Heart right ventricle (tissue), 16 donors: ENCODE data around the gene FHL3. TPM values are rescaled to one million over a fixed set of nuclear protein-coding genes. Genes with fewer than 3 reads are reported as not detected.
A peak's percentile ranks its signal among the peaks of the same experiment; 100 is the strongest.

ENCODE experiments used
- ATAC-seq, 8 donors: fragments of 200-7000 bp; cut with Tn5 transposase; one replicate each; pipeline ENCODE4 v1.9.1; 2020; ENCODE audit warnings: mild to moderate bottlenecking in 8 of 8, moderate library complexity in 8 of 8, moderate number of reproducible peaks in 1 of 8
- DNase-seq, 2 donors: peaks; one replicate each; pipeline ENCODE4 v3.0.0-alpha.2; 2020
- H3K27ac ChIP-seq, 10 donors: fragments of 200-600 bp; sonication (generic) in 2 of 10; one replicate each; pipeline versions ENCODE4 v1.5.0 to v1.8.0; 2020 to 2022; ENCODE audit warnings: mild to moderate bottlenecking in 3 of 10
- H3K27me3 ChIP-seq, 7 donors: fragments of 200-600 bp; one replicate each; pipeline ENCODE4 v1.8.0; 2021 to 2022; ENCODE audit warnings: mild to moderate bottlenecking in 2 of 7
- H3K36me3 ChIP-seq, 9 donors: fragments of 200-600 bp; sonication (generic) in 1 of 9; one replicate each; pipeline versions ENCODE4 v1.5.0 to v1.8.0; 2020 to 2022; ENCODE audit warnings: mild to moderate bottlenecking in 2 of 9
- H3K4me1 ChIP-seq, 9 donors: fragments of 200-600 bp; sonication (generic) in 1 of 9; one replicate each; pipeline versions ENCODE4 v1.5.0 to v1.8.0; 2020 to 2022; ENCODE audit warnings: mild to moderate bottlenecking in 4 of 9
- H3K4me3 ChIP-seq, 10 donors: fragments of 200-600 bp; sonication (generic) in 2 of 10; one replicate each; pipeline versions ENCODE4 v1.5.0 to v1.8.0; 2020 to 2022; ENCODE audit warnings: mild to moderate bottlenecking in 7 of 10, moderate library complexity in 2 of 10
- H3K9me3 ChIP-seq, 11 donors: fragments of 200-600 bp in 10 of 11; sonication (generic) in 2 of 11; one replicate each; pipeline versions ENCODE4 v1.5.0 to v1.8.0; 2013 to 2022; ENCODE audit warnings: mild to moderate bottlenecking in 2 of 11, control low read depth in 1 of 11, moderate library complexity in 1 of 11
- WGBS, 2 donors: extraction: QIAGEN DNeasy Blood & Tissue Kit; methylation state at CpG; one replicate each; pipeline ENCODE4 v1.1.7; 2013; ENCODE audit warnings: inconsistent platforms in 1 of 2; 5-methylcytosine and 5-hydroxymethylcytosine counted together
- intact Hi-C, 10 donors: fragments of 100-400 bp; cut with DNase I; formaldehyde crosslinking; loops; one replicate each; pipeline versions ENCODE4 v1.11.1 to v1.14.2; 2022
- polyA plus RNA-seq, 2 donors: library from polyadenylated mRNA; stranded (reverse); fragments of 200-250 nt; gene quantifications; one replicate each; pipeline ENCODE4 v1.2.3, GENCODE V29; 2013
- total RNA-seq, 10 donors: library from RNA; stranded (reverse); fragmentation: NEBNext Ultra II Directional in 3 of 10; extraction: Animal tissue kit (Norgen Biotek cat#: 25700) in 3 of 10; gene quantifications; one replicate each; pipeline versions ENCODE4 v1.2.1 to v1.2.4, GENCODE V29; 2021 to 2023
- TF ChIP-seq, protein P1 (sequence below), 9 donors: fragments of 200-600 bp; sonication (generic) in 2 of 9; IDR thresholded peaks; one replicate each; pipeline versions ENCODE4 v1.5.0 to v1.8.0; 2021 to 2022; ENCODE audit warnings: antibody characterized with exemption in 9 of 9, mild to moderate bottlenecking in 5 of 9, moderate library complexity in 1 of 9
- donor health status: Arrhythmogenic right ventricular cardiomyopathy.
- donor health status: ischemic (EF 13 %, LVEDD 7.1; RV severe dilation, severe dysfunction).
- donor health status: healthy with polysubstance abuse.
- donor health status: DM: no; HTN: yes; CAD: no.
- donor health status: DM: no; HTN: no; CAD: no.
- donor health status: ischemic (EF 25% LVEDD 6.9; RV normal size, moderate dysfunction).
- donor health status: ischemic (EF 25% LVEDD 5.7; RV mildly dilated, moderate dysfunction).
- donor health status: healthy.
- donor health status: DM: yes; HTN: yes; CAD: no.
- donor health status: Ischemic cardiomyopathy.
- donor health status: ischemic (EF 35%, LVEDD 5.7; RV mildly dilated, moderate dysfunction).
- donor health status: nonischemic (EF 11% LVEDD 7.7; RV severe dilation, severe dysfunction).
- donor health status: DM: yes; HTN: yes; CAD: no.
- donor health status: PGD.
- donor health status: ischemic (EF 29% LVEDD 5.4; RV normal size, mild dysfunction).
- donor health status: nonischemic (EF 23%, LVEDD 6.1; RV moderate dilation, normal function).

Gene FHL3
- total and polyA plus RNA-seq, 12 donors: 5.8 to 23.8 (median 9.1) TPM

- no peak for DNase-seq
- Histone ChIP-seq H3K27ac (no peak overlapping the region), H3K36me3 (peaks cover 5 to 97% (median 66%) of the 10 kb centered on the region in 9 donors), H3K9me3 (no peaks in the 10 kb centered on the region), H3K4me3 (no peak overlapping the region), H3K27me3 (no peaks in the 10 kb centered on the region), H3K4me1 (peaks cover 7 to 35% (median 20%) of the 10 kb centered on the region in 9 donors)
- ATAC-seq: no peak
- TF ChIP-seq, protein P1, sequence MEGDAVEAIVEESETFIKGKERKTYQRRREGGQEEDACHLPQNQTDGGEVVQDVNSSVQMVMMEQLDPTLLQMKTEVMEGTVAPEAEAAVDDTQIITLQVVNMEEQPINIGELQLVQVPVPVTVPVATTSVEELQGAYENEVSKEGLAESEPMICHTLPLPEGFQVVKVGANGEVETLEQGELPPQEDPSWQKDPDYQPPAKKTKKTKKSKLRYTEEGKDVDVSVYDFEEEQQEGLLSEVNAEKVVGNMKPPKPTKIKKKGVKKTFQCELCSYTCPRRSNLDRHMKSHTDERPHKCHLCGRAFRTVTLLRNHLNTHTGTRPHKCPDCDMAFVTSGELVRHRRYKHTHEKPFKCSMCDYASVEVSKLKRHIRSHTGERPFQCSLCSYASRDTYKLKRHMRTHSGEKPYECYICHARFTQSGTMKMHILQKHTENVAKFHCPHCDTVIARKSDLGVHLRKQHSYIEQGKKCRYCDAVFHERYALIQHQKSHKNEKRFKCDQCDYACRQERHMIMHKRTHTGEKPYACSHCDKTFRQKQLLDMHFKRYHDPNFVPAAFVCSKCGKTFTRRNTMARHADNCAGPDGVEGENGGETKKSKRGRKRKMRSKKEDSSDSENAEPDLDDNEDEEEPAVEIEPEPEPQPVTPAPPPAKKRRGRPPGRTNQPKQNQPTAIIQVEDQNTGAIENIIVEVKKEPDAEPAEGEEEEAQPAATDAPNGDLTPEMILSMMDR (IDR thresholded peaks at IDR 0.05): no peak
- WGBS, 2 donors: 92 to 97% methylated on average over 2 of the region's 2 CpGs
- intact Hi-C loops: loop anchor here in 5 of 10 donors (10.0 kb wide), 1 partner anchor 814 kb away; no protein-coding TSS in a partner anchor
Observed at GRCh38 chr1:38020396-38020795, 15.1 kb upstream of the FHL3 start.

GRCh38 chr1:38018864-38019343 is 13.6 kb upstream of the FHL3 start:
- 78 to 80% methylated on average over 6 of the region's 6 CpGs for WGBS, 2 donors
- peaks cover 0 to 91% (median 56%) of the 10 kb centered on the region in 9 donors for H3K36me3 ChIP-seq
- H3K4me3 ChIP-seq: no peak overlapping the region
- H3K27ac ChIP-seq: peak overlapping the region in 1 of 10 donors; percentile 18
- no peaks in the 10 kb centered on the region for H3K9me3 ChIP-seq
- TF ChIP-seq, protein P1 (IDR thresholded peaks at IDR 0.05): peak; percentile 17 to 72 (median 60)
- intact Hi-C loops: loop anchor here in 2 of 10 donors (2.0 kb wide), 1 partner anchor 28 kb away; the partner anchor contains the start of gene SF3A3 (in 2 of the 2)
- peaks cover 13 to 50% (median 35%) of the 10 kb centered on the region in 9 donors for H3K4me1 ChIP-seq
- DNase-seq: no peak
- no peaks in the 10 kb centered on the region for H3K27me3 ChIP-seq
- ATAC-seq: no peak

DNA sequence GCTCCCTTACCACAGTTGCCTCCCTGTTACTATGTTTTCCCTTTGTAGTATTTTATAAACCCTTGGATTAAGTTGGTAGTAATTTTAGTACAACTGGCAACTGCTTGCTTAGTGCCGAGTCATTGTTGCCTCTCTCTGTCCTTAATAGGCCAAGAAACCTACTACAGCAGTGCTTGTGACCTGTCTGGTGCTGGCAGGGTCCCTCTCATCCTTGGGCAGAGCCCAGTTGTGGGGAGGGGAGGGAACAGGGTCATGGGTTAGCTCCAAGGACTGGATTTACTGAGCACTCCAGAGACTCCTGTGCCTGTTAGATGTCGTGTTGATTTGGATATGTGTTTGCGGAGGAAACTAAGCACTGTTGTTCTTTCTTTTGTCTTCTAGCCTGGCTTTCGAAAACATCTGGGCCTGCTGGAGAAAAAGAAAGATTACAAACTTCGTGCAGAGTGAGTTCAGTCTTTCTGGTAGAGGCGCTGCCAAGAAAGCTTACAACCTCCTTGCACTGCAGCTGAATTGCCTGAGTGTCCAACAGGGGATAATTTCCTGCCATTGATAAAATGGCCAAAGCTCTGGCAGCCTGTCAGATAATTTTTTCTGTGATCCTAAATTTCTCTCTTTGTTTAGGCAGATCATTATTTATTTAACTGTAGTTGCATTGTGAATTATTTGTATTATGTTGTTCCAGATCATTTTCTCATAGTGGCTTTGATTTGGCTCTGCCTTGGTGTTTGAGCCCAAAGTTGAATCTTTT is 10.8 kb upstream of the FHL3 start:
- peak in 5 of 8 donors; percentile 18 to 48 (median 39) for ATAC-seq
- no peaks in the 10 kb centered on the region for H3K27me3 ChIP-seq
- H3K9me3 ChIP-seq: peaks cover 0 to 4% (median 0%) of the 10 kb centered on the region in 11 donors
- WGBS, 2 donors: 22 to 27% methylated on average over 6 of the region's 6 CpGs
- H3K4me1 ChIP-seq: peaks cover 19 to 63% (median 48%) of the 10 kb centered on the region in 9 donors
- peak overlapping the region in 1 of 10 donors; percentile 0 for H3K4me3 ChIP-seq
- TF ChIP-seq, protein P1 (IDR thresholded peaks at IDR 0.05): no peak
- peak overlapping the region; percentile 5 to 95 (median 77) for H3K27ac ChIP-seq
- intact Hi-C loops: loop anchor here in 2 of 10 donors (1.0 to 2.0 kb wide), 2 partner anchors 25 to 26 kb away; partner anchors contain the start of gene SF3A3 (in 2 of the 2)
- H3K36me3 ChIP-seq: peaks cover 0 to 63% (median 35%) of the 10 kb centered on the region in 9 donors
- peak in 1 of 2 donors; percentile 28 for DNase-seq

DNA sequence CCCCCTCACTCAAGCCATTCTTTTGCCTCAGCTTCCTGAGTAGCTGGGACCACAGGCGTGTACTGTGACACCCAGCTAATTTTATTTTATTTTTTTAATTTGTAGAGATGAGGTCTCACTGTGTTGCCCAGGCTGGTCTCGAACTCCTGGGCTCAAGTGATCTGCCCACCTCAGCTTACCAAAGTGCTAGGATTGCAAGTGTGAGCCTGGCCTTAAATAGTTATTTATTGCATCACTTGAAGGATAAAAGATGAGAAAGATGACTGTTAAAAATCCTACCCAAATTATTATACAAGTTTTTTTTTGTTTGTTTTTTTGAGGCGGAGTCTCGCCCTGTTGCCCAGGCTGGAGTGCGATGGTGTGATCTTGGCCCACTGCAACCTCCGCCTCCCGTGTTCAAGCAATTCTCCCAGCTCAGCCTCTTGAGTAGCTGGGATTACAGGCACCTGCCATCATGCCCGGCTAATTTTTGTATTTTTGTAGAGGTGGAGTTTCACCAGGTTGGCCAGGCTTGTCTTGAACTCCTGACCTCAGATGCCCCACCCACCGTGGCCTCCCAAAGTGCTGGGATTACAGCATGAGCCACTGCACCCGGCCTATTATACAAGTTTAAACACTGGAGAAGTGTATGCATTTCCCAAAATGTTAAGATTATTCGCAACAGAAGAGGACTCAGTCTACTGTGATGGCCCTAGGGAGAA is 9.6 kb upstream of the FHL3 start:
- WGBS, 2 donors: 84 to 88% methylated on average over 11 of the region's 11 CpGs
- Histone ChIP-seq H3K27ac (peak overlapping the region in 7 of 10 donors; percentile 69 to 95 (median 81)), H3K36me3 (peaks cover 0 to 50% (median 25%) of the 10 kb centered on the region in 9 donors), H3K4me3 (no peak overlapping the region), H3K9me3 (peaks cover 0 to 4% (median 0%) of the 10 kb centered on the region in 11 donors), H3K27me3 (no peaks in the 10 kb centered on the region), H3K4me1 (peaks cover 19 to 63% (median 48%) of the 10 kb centered on the region in 9 donors)
- no peak for ATAC-seq
- no peak for DNase-seq
- intact Hi-C loops: no loop called here
- TF ChIP-seq, protein P1 (IDR thresholded peaks at IDR 0.05): no peak
